RPMI7951 (cell line): Measurements from ENCODE around the gene DCP1B. TPM values are rescaled to one million over a fixed set of nuclear protein-coding genes. Genes with fewer than 3 reads are reported as not detected.

Experiments
- DNase-seq: peaks from one replicate; pipeline ENCODE4 v3.0.0-alpha.2; 2012; ENCODE audit warnings: low read depth
- total RNA-seq: library from RNA; depleted of rRNA; stranded (reverse); fragments of >200 nt; shearing (Covaris generic); gene quantifications from 2 replicates; pipeline ENCODE4 v1.2.3, GENCODE V29; 2014; rRNA removed

Gene DCP1B
- total RNA-seq, 1 experiment from 2014 or later, result 11.2 TPM

DNA sequence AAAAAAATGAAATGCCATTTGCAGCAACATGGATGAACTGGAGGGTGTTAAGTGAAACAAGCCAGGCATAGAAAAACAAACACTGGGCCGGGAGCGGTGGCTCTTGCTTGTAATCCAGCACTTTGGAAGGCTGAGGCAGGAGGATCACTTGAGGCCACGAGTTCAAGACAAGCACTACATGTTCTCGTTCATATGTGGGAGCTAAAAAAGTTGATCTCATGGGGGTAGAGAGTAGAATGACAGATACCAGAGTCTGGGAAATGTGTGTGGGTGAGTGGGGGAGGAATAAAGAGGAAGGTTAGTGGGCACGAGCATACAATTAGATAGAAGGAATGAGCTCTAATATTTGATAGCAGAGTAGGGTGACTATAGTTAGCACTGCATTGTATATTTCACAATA, 107.3 kb downstream of the DCP1B start:
- DNase-seq, result no peak

Other genes with a start within 250 kb of the DCP1B start
- gene LRTM2, start 183.9 kb downstream of the DCP1B start, total RNA-seq, result not detected in 2 replicates
- 0.24 TPM in 1 of 2 replicates, not detected in the other for gene CACNA2D4, start 85.8 kb downstream of the DCP1B start, total RNA-seq
- 0.98 and 1.6 TPM in 2 replicates for gene CACNA1C, start 48.5 kb upstream of the DCP1B start, total RNA-seq